GM19397 (cell line): ENCODE data around the gene ITSN2.

Experiments used
- ATAC-seq: cut with Tn5 transposase; IDR thresholded peaks from one replicate; pipeline ENCODE4 v1.9.1; 2021; ENCODE audit warnings: mild to moderate bottlenecking, moderate library complexity; ENCODE audit not compliant: unreplicated experiment

ITSN2 gene

DNA sequence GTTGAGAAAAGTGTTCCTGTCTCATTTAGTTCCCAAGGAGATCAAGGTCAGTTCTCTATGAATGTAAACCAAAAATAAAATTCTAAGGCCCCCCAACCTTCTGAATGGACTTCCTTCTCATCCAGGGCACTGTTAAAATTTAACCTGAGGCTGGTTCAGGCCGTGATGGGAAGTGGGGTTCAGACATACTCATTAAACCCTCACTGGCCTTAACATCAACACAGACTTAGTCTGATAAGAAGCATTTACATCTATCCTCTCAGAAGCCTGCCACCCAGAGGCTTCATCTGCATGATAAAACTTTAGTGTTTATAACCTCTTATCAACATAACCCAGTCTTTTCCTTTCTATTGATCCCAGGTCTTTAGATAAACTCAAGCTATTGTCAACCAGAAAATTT is 22.4 kb downstream of the ITSN2 start:
- no peak for ATAC-seq

DNA sequence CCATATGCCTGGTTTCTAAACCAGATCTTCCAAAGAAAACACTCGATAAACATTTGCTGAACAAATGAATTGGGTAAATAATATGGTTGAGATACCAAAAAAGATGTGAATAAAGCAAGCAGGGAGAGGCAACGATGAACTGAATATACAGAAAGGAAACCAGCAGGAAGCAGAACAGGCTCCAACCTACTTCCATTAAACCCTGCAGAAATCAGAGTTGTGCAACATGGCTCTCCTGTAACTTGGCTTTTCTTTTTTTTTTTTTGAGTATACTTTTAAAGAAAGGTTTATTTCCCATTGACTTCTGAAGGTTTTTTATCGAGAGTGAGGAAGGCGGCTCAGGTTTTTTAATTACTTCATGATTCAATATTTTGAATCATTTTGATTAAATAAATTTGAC is 23.5 kb downstream of the ITSN2 start:
- no peak for ATAC-seq

DNA sequence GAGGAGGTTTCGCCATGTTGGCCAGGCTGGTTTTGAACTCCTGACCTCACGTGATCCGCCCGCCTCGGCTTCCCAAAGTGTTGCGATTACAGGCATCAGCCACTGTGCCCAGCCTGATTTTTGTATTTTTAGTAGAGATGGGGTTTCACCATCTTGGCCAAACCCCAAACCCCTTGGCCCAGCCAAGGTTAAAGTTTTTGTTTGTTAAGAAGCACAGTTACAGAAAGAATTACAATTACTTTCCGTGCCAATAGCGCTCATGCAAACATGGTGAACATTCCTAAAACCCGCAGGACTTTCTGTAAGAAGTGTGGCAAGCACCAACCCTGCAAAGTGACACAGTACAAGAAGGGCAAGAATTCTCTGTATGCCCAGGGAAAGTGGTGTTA is 26.1 kb downstream of the ITSN2 start:
- ATAC-seq, result no peak

DNA sequence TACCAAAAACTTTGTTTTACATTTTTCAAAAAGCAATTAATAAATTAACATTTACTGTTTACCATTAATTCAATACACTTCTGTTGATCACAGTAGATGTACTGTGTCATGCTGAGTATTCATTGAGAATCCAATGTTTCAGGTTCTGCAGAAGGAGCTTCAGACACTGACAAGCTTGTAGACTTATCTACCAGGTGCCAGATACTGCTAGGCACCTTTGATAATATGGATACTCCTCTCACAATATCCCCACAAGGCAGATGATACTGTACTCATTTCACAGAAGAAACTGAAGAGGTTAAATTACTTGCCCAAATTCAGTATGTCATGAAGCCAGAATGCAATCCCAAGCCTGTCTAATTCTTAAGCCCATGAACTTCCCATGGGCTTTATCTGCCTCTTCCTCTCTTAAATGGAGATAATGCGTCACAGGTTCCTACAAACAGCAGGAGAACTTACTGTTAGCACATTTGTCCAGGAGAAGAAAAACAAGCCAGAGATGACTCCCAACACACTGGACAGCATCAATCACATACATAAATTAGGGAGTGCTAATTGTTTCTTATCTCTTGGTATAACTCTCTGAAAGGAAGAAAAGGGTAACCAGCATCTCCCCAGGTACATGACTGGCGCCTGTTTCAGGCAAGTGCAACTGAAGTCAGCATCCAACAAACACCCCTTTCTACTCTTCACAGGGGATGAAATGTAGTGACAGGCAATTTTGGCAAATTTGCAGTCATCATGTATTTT is 27.4 kb downstream of the ITSN2 start:
- no peak for ATAC-seq

DNA sequence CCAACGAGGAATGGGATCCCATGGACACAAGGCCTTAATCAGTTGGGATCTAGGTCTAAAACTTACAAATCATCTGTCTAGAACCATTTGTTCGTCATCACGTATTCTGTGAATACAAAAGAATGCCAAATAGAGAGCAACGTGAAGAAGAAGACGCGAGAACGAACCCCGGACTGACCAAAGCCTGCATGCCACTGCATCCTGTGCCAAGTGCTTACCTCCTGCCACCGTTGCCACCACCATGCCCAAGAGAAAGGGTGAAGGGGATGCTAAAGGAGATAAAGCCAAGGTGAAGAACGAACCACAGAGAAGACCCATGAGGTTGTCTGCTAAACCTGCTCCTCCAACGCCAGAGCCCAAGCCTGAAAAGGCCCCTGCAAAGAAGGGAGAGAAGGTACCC is 30.2 kb downstream of the ITSN2 start:
- ATAC-seq, result no peak

DNA sequence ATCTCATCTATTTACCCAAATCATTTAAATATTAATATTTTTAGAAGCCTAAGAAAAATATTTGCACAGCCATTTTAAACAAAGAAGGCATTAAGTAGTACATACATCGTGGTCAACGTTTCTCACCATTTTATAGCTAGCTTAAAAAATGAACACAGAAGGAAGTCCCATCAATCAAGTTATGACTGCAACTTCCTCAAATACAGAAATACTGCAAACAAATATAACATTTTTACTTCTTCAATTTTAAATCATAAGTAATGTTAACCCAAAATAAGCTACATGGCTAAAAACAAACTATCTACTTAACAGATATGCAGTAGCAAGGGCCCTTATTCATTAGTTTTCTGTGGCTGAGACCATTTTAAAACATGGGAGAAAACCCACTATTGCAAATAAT is 30.6 kb downstream of the ITSN2 start:
- no peak for ATAC-seq

DNA sequence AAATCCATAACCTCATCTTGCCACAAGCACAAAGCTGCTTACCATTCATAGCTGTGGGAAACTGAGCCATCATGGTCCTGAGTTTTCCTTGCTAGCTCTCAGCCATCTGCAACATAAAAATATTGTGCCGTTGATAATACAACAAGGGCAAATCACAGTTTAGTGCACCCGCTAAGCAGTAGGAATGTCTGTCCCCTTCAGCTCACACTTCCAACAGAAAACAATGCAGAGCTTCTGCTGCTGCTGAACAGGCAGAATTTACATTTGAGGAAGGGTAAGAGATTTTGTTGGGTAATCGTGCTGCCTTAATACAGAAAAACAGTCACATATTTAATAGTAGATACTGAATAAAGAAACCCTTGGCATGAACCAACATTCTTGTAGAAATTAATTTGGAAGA is 32.3 kb downstream of the ITSN2 start:
- ATAC-seq, result no peak

DNA sequence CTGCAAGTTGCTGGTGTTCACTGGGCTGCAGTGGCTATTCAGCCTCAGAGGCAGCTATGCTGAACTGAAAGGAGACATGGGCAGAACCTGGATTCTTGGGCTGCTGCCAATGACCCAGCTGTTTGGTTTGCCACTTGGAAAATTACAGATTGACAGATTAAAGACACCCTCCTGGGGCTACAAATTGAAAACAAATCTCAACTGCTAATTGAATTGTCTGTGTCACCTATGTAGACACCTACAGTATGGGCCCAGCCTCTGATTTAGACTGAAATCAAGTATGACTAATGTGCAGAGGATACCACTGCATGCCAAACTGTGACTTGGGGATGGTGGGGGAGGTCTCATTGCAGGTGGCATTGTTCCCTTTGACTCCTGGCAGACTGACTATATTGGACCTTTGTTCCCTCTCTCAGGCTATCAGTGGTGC is 42.8 kb downstream of the ITSN2 start:
- ATAC-seq, result no peak

DNA sequence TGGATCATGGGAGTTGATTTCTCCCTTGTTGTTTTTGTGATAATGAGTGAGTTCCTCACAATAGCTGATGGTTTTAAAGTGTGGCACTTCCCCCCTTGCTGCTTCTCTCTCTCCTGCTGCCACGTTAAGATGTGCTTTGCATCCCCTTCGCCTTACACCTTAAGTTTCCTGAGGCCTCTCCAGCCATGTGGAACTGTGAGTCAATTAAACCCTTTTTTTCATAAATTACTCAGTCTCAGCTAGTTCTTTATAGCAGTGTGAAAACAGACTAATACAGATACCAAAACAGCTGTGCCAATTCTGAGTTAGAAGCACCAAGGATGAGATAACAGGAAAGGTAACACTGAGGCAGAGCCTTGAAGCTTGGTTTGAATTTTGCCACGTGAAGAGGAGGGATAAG is 44.7 kb downstream of the ITSN2 start:
- ATAC-seq, result peak; percentile 63

DNA sequence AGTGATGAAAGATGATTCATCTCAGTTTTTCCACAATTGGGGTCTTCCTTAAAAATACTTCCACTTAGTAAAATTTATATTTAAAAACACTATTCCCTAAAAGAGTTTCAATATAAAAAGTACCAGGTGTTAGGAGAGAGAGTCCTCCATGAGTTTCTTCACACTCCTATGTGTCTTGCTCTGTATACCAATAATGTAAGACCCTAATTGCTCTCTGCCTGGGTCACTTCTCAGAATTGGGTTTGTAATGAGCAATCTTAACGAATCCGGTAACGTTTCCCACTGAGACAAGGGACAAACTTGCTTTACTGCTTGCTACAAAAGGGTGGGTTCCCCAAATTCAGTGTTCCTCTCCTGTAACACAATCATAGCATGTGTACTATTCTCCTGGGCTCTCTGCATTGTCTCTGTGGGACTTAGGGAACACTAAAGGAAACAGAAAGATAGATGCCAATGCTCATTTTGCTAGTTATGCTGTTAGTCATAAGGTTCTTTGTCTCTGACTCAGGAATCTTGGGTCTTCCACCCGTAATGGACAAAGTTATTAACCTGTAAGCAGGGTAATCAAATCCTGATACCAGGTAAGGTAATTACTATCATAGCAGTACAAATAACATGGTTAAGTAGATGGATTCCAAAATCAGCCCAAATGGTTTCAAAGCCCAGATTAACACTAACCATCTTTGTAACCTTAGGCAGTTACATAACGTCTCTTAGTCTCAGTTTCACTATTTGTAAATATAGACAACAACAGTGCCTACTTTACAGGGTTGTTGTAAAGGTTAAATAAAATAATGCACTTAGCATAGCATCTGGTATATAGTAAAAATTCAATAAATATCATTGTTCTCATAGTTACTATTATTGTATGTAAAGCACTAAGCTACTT is 46.3 kb downstream of the ITSN2 start:
- no peak for ATAC-seq

DNA sequence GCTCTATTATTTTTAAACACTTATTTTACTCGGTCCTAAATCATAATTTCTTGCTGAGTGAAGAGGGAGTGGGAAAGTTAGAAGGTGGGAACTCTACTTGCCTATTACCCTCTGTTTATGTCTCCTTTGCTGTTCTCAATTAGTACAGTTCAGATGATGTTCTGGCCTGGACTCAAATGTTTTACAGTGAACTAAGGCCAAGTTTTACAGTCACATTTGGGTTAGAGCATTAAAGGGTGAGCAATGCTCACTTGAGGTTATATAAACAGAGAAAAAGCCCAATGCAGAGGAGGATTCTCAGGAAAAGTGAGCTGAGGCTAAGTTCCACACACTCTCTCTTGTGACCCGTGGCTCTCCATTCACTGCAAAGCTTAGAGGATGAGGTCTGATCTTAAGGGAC is 52.4 kb downstream of the ITSN2 start:
- ATAC-seq, result no peak

DNA sequence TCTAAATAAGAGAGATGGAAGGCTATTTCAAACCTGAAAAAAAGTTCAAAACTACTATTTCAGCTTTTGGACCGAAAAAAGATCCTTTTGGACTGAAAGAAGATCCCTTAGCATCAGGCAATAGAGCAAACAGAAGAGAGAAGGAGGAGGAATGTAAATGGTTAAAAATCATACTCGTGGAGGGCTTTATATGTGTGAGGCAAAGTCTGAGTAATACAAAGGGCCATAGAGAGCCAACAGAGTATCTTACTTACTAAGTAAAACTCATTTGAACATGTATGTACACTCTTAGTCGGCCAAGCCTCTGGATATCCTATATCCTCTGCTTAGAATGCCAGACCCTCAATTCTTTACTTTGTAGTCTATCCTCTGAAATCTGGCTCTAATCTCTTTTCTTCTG is 55.7 kb downstream of the ITSN2 start:
- no peak for ATAC-seq

DNA sequence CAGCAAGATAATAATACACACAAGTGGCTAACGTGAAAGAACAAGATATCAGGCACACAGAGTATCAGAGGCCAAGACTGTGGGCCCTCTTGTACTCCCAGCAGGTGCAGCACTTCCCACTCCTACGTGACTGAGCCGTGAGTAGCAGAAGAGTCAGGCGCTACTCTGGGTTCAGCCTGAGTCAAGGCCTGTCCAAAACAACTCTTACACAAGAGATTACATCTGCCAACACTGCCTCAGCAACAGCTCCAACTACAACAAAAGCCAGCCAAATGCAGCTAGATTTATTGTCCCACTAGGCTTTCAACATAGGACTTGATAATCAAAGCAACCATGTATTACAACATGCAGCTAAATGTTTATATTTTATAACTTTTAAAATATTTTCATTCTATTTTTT is 56.2 kb downstream of the ITSN2 start:
- ATAC-seq, result no peak

DNA sequence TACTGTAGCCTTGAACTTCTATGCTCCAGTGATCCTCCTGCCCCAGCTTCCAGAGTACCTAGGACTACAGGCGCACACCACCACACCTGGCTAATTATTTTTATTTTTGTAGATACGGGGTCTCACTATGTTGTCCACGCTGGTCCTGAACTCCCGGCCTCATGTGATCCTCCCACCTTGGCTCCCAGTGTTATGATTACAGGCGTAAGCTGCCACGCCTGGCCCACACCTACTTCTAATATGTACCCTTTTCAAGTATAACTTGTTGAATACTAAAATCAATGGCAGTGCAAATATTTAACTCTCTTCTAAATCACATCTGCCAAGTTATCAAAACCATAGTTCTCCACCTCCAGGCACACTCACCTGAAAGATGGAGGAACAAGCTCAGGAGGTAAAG is 58.7 kb downstream of the ITSN2 start:
- no peak for ATAC-seq

DNA sequence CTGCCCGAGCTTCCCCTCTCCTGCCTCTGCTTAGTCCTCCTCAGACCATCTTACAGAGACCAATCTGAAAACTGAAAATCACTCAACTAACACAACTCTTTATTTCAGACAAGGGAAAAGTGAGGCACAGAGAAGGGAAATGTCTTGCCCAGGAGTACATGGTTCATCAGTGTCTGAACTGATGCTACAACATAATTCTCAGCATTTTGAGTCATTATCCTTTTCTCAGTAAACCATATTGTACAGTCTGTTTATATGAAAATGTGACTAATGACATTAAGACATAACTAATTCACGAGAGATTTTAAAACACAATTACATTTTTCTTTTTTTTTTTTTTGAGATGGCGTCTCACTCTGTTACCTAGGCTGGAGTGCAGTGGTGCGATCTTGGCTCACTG is 62.7 kb downstream of the ITSN2 start:
- ATAC-seq, result no peak

DNA sequence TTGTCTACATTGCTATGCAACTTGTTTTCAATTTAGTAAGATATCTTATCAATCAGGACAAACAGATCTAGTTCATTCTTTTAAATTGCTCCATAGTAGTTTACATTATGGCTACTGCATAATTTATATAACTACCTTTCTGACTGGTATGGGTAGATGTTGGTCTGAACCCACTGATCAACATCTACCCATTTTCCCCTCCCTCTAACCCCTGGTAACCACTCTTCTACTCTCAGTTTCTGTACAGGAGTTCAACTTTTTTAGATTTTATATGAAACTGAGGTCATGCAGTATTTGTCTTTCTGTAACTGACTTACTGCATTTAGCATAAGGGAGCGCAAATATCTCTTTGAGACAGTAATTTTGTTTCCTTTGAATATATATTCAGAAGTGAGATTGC is 73.2 kb downstream of the ITSN2 start:
- ATAC-seq, result no peak

DNA sequence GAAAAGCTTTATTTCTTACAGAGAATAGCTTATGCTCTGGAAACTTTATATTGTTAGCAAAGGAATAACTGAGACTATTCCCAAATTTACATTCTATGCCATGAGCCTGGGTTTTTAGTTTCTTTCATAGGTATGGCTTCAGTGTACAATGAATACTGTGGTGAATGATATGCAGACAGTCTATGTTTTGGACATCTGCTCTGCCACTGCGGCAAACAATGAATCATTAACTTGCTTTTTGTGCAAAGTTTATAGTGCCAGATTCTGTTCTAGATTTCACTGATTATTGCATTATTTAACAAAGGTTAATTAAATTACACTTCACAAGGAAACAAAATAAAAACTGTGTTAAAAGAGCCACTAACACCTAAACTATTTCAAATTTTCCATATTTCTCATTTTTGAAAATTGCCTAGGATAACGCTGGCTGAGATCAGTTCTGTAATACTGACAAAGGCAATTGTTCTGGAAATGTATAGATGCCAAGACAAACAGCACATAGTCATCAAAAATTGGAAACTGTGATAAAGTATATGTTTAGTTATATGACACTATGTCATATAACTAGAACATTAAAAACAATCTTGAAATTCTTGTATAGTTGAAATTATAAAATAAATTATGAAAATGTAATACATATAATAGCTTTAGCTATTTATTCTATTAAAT is 74.7 kb downstream of the ITSN2 start:
- no peak for ATAC-seq

DNA sequence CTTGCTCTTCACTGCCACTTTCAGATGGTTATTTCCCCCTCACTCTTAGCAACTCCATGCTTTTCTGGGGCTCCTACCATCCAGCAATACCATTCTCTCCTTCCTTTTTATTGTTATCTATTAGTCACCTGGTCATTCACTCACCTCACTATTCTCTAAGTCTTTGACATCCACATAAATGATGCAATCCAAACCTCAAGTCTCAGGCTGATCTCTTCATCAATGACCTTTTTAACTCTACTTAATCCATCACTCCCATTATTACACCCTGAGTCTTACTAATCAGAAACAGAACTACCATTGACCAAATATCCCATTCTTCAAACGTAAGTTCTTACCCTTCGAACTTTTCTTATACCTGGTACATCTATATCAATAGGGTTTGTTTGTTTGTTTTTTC is 79.7 kb downstream of the ITSN2 start:
- no peak for ATAC-seq

DNA sequence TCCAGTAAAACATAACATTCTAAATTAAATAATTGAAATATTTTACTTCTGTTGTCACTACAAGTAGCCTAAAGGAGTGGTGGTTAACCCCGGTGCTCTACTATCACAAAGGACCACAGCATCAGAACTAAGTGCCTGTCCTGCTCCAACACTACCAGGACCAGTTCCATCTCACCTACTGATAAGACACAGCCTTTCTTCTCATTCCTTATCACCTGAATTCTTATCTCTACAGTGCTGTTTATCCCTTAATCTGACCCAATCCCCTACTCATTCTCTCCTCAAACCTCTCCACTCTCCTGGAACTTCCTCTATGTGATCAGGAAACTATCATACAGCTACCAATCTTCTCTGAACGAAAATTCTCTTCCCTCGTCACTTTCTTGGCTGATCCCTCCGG is 80.2 kb downstream of the ITSN2 start:
- no peak for ATAC-seq

DNA sequence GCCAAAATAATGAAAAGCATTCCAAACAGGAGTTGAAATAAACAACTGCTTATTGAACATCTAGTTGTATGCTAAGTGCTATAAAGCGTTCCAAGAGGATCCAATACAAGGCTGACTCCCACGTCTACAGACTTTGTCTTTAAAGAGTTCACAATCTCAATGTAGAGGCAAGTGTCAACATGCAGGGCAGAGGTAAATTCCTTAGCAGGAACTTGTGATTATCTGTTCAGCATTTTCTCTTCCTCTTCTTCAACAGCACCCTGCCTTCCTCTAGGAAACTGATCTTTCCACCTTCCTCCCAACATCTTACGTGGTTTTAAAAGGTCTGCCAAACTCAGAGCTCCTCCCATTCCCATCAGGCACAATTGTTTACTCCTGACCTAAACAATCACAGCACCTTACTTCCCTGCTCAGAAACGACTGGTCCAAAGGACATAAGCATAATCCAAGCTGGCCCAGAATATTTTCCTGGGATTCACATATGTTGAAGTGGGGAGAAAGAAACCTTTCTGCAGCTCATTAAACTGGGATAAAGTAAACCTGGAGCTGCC is 83.9 kb downstream of the ITSN2 start:
- no peak for ATAC-seq

DNA sequence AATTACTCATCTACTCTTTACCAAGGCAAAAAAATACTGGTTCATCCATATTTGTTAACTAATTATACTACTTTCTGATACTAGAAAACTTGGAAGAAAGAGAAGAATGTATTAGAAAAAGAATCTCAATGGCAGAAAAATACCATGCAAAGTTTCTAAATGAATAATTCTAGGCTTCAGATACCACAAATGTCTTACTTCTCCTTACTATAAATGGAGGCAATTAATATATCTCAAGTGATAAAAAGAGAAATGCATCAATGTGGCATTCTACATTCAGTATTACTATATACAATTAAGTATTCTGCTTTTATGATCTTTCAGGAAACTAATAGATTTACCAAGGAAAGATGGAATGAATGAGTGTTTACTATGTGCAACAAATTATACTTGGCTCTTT is 85.5 kb downstream of the ITSN2 start:
- ATAC-seq, result no peak

DNA sequence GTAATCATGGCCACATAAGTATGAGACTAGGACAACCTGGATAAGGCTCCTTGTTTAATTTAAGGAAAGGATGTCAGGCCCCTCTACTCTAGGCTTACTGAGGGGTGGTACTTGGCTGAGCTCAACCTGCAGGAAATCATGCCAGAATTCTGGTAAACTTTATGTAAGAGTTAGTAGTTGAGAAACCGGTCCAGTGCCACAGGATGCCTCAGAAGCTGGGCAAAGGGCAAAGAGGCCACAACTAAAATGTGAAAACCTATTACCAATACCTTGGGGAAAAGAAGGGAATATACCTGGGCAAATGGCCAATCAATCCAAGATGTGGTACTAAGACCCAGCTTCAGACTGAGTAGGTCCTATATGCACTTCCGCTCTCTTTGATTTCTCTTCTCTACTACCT is 86.7 kb downstream of the ITSN2 start:
- no peak for ATAC-seq
